Suprapubic skin (tissue), 4 donors: ENCODE results near the gene L3MBTL4.

ENCODE experiments used
- POLR2A ChIP-seq, 2 donors: fragments of 450-650 bp; IDR thresholded peaks; one replicate each; pipeline ENCODE4 v1.6.1; 2017; ENCODE audit warnings: antibody characterized with exemption in 2 of 2, mild to moderate bottlenecking in 2 of 2, moderate library complexity in 2 of 2
- POLR2AphosphoS5 ChIP-seq, 3 donors: sonication (generic); formaldehyde crosslinking; IDR thresholded peaks; one replicate each; pipeline ENCODE4 v1.6.1; 2017; ENCODE audit warnings: antibody characterized with exemption in 3 of 3
- TF ChIP-seq, protein P1 (sequence below), 2 donors: fragments of 200-600 bp in 1 of 2; fragments of 450-650 bp in 1 of 2; sonication (generic) in 1 of 2; IDR thresholded peaks; one replicate each; pipeline ENCODE4 v1.5.1; 2016 to 2019; ENCODE audit warnings: antibody characterized with exemption in 2 of 2, mild to moderate bottlenecking in 1 of 2, moderate library complexity in 1 of 2

DNA sequence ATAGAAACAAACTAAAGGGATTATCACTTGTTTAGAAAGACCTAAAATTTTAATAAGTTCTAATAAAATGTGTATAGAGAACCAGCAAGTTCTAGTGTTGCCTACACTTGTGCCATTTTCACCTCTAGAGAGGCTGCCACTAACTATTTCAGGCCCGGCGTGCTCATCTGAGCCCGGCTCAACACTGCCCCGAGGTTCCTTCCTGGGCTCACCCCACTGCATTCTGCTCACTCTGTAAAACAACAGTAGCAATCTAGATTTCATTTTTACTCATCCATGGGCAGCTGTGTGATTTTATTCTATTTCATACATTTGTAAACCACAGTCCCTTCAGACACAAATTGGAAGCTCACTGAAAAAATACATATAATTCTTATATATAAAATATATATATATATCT lies 253.2 kb downstream of the L3MBTL4 start:
- TF ChIP-seq, protein P1, sequence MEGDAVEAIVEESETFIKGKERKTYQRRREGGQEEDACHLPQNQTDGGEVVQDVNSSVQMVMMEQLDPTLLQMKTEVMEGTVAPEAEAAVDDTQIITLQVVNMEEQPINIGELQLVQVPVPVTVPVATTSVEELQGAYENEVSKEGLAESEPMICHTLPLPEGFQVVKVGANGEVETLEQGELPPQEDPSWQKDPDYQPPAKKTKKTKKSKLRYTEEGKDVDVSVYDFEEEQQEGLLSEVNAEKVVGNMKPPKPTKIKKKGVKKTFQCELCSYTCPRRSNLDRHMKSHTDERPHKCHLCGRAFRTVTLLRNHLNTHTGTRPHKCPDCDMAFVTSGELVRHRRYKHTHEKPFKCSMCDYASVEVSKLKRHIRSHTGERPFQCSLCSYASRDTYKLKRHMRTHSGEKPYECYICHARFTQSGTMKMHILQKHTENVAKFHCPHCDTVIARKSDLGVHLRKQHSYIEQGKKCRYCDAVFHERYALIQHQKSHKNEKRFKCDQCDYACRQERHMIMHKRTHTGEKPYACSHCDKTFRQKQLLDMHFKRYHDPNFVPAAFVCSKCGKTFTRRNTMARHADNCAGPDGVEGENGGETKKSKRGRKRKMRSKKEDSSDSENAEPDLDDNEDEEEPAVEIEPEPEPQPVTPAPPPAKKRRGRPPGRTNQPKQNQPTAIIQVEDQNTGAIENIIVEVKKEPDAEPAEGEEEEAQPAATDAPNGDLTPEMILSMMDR (IDR thresholded peaks at IDR 0.05), result no peak
- TF ChIP-seq POLR2A (IDR thresholded peaks at IDR 0.05) (no peak), POLR2AphosphoS5 (IDR thresholded peaks at IDR 0.05) (no peak)
